Renal cortex interstitium (tissue), 11 donors: Measurements from ENCODE around the gene UBL4A. TPM values are rescaled to one million over a fixed set of nuclear protein-coding genes. Genes with fewer than 3 reads are reported as not detected.

Experiments used
- DNase-seq, 11 donors: peaks; one replicate each; pipeline ENCODE4 v3.0.0-alpha.2; 2013; ENCODE audit warnings: low read depth in 9 of 11, low spot score in 4 of 11; ENCODE audit errors: extremely low read depth in 1 of 11
- polyA plus RNA-seq, 3 donors: library from polyadenylated mRNA; unstranded; fragments of 120-200 nt; gene quantifications; one replicate each; pipeline ENCODE4 v1.2.1, GENCODE V29; 2013; ENCODE audit not compliant: insufficient read length in 3 of 3

UBL4A gene
- polyA plus RNA-seq, 3 donors: 23.9 to 32.2 (median 25.9) TPM

DNA sequence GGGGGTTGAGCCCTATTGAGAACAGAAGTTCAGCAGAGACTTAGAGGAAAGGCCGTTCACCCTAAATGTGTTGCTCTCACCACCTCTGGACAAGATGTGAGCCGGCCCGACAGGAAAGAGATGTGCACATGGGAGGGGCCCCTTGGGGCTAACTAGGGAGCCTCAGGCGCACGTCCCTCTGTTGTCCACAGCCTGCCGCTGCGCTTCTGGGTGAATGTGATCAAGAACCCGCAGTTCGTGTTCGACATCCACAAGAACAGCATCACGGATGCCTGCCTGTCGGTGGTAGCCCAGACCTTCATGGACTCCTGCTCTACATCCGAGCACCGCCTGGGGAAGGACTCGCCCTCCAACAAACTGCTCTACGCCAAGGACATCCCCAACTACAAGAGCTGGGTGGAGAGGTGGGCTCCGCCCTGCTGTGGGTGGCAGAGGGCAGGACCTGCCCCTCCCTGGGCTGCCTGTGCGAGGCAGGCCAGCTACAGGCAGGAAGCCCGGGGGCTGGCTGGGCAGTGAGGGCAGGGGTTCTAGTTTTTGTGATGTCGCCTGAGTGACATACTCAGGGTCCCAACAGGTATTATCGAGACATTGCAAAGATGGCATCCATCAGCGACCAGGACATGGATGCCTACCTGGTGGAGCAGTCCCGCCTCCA lies 15.4 kb downstream of the UBL4A start:
- no peak for DNase-seq

- DNase-seq: no peak
Observed at GRCh38 chrX:154470434-154470833, 16.0 kb downstream of the UBL4A start.

DNA sequence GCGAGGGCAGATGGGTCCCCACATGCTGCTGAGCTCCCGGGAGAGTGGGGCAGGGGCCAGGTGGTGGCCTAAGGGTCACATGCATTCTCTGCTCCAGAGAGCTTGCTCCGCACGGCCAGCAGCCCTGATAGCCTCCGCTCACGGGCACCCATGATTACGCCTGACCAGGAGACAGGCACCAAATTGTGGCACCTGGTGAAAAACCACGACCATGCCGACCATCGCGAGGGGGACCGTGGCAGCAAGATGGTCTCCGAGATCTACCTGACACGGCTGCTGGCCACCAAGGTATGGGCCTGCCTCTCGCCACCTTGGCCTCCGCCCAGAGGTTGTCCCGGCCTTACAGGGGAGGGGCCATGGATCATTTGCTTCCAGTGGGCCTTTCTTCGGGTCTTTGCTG lies 16.5 kb downstream of the UBL4A start:
- DNase-seq: no peak

DNA sequence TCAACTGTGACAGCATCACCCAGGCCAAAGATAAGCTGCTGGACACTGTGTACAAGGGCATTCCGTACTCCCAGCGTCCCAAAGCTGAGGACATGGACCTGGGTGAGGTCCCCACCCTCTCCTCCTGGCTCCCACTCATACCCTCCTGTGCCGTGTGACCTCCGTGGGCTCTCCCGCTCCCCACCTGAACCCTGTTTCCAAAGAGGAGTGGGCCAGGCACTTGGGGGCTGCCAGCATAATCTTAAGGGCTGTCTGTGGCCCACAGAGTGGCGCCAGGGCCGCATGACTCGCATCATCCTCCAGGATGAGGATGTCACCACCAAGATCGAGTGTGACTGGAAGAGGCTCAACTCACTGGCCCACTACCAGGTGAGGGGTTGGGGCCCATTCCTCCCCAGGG lies 17.3 kb downstream of the UBL4A start:
- DNase-seq: no peak

DNA sequence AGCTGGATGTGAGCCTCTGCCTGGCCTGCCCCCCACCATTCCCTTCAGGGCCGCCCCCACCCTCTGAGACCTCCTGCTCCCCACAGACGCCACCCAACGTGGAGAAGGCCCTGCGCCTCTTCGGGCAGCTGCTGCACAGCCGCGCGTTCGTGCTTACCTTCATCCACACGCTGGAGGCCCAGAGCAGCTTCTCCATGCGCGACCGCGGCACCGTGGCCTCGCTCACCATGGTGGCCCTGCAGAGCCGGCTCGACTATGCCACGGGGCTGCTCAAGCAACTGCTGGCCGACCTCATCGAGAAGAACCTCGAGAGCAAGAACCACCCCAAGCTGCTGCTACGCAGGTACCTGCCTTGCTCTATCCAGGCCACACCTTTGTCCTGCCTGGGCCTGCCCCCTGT lies 18.2 kb downstream of the UBL4A start:
- DNase-seq: no peak

DNA sequence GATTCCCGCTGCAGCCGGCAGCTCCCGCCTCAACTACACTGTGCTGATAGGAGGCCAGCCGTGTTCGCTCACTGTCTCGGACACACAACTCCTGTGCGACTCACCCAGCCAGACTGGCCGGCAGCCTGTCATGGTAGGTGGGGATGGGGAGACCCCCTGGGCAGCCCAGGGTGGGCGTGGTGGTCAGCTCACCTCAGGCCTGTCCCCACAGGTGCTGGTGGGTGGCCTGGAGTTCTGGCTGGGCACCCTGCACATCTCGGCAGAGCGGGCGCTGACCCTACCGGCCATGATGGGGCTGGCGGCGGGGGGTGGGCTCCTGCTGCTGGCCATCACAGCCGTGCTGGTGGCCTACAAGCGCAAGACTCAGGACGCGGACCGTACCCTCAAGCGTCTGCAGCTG lies 18.9 kb downstream of the UBL4A start:
- no peak for DNase-seq

DNA sequence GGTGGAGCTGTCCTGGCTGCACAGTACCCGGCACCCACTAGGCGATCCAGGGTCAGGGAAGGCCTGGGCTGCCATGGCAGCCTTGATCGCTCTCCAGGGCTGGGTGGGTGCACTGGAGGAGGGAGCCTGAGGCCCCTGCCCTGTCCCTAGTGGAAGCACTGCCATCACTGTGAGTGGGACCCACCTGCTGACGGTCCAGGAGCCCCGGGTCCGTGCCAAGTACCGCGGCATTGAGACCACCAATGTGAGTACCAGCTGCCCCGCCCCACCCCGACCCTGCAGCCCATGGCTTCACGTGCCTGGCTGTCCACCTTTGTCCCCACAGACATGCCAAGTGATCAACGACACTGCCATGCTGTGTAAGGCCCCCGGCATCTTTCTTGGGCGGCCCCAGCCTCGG lies 19.5 kb downstream of the UBL4A start:
- DNase-seq: no peak

- no peak for DNase-seq
Observed at GRCh38 chrX:154466036-154466435, 20.4 kb downstream of the UBL4A start.

DNA sequence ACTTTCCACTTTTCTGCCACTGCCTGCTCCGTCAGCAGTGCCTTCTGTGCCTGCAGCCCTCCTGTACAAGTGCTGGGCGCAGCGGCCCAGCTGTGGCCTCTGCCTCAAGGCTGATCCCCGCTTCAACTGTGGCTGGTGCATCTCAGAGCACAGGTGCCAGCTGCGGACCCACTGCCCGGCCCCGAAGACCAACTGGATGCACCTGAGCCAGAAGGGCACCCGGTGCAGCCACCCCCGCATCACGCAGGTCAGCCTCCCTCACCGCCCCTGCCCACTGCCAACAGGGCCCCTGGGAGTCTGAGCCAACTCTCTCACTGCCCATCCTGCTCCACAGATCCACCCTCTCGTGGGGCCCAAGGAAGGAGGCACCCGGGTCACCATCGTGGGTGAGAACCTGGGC lies 20.8 kb downstream of the UBL4A start:
- DNase-seq: no peak

GRCh38 chrX:154464806-154465365 lies 21.5 kb downstream of the UBL4A start:
- DNase-seq: no peak

- no peak for DNase-seq
Observed at GRCh38 chrX:154463611-154464220, 22.7 kb downstream of the UBL4A start.

DNA sequence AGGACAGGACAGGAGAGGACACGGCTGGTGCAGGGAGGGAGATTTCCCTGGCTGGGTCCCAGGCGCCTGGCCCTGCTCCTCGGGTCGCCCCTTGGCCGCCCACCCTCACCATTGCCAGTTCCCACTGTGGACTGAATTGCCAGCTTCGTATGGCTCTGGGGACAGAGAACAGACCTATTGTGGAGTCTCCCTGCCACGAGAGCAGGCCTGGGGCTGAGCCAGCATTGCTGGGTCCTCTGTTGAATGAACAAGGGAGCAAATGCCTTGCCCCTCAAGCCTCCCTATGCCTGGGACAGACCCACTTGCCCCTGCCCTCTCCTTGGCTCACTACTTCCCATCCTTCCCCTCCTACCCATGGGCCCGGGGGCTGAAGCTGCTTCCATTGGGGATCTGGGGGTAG lies 24.0 kb downstream of the UBL4A start:
- no peak for DNase-seq

- DNase-seq: no peak
Observed at GRCh38 chrX:154460326-154460725, 26.1 kb downstream of the UBL4A start.

- DNase-seq: no peak
Observed at GRCh38 chrX:154459832-154460231, 26.6 kb downstream of the UBL4A start.

DNA sequence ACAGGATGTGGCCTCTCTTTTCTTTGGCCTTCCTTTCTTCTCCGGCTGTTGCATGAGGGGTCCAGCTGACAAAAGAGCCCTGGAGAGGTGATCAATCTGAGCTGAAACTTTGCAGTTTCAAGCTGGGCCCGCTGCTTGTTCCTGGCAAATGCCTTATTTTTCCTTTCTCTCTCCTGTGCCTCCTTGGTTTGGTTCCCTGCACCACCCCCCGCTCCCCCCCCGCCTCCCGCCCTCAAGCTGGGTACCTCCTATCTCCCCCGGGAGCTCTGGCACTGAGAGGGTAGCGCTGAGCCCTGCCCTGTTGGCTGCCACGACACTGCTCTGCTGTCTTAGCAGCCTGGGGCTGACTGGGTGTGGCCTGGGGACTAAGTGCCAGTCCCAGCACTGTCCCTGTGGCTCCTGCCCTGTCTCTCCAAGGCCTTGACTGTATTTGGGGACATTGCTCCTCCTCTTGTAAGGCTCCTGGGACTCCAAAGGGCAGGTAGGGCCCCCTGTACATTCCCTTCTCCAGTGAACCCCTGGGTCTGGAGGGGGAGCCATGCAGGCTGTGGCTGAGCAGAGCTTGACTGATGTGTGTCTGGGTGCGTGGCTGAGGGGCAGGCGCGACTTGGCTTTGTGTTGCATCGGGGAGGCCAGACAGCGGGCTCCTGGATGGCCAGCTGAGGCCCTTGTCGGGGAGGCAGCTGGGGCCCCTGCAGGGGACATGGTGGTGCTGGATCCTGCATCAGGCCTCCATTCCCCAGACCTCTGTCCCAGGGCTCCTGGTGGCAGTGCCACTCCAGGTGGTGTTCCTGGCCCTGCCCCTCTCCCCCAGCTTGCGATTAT lies 27.2 kb downstream of the UBL4A start:
- no peak for DNase-seq

- DNase-seq: no peak
Observed at GRCh38 chrX:154458116-154458953, 28.1 kb downstream of the UBL4A start, which contains the start of gene PLXNA3. PLXNA3 (plus strand) TSS chrX:154458281; CDS start chrX:154460184, 1,903 bp downstream.

DNA sequence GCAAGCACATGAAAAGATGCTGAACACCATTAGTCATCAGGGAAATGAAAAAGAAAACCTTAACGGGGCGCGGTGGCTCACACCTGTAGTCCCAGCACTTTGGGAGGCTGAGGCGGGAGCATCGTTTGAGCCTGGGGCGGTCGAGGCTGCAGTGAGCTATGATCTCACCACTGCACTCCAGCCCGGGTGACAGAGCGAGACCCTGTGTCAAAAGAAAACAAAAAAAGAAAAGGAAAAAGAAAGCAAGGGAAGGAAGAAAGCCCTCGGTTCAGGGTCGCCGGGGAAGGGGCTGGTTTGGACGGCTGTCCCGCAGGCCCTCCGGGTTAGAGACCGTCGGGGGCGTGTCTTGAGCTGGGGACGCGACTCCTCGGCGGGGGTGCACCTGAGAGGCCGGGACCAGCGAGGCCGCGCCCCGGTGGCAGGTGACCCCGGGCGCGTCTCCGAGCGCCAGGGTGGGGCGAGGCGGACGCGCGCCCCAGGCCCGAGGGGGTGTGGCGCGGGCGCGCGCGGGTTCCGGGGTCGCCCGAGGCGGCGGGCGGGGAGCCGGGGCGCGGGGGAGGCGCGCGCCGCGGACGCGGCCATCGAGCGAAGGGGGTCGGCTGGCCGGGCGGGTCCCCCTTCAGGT lies 28.8 kb downstream of the UBL4A start:
- DNase-seq: no peak

GRCh38 chrX:154452823-154453222 lies 33.6 kb downstream of the UBL4A start:
- DNase-seq: no peak

DNA sequence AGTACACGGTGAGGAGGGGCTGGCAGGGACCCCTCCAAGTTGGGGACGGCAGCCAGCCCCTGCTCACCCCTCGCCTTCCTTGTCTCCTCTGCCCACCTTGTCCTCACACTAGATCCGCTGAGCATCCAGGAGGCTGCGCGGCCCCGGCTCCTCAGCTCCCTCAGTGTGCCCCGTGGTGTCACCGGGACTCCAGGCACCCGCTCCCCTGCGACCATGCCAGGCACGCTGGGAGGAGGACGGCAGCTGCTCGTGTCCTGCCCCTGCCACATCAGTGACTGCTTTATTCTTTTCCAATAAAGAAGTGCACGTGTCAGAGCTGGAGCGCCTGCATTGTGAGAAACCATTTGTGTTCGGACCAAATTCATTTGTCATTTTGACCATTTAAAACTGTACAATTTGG lies 36.1 kb downstream of the UBL4A start:
- no peak for DNase-seq
